H1 (cell line): ENCODE data around the gene GOLIM4. TPM values are rescaled to one million over a fixed set of nuclear protein-coding genes. Genes with fewer than 3 reads are reported as not detected.

Source experiments
- CTCF ChIA-PET: fragments of 300-600 bp; sonication (Branson Sonifier 250); formaldehyde crosslinking; loops from one replicate; lab custom pipeline; 2021; ENCODE audit not compliant: partially characterized antibody; lab: Charles Lee
- POLR2A ChIA-PET: fragments of 300-600 bp; sonication (Branson Sonifier 250); formaldehyde crosslinking; loops from one replicate; lab custom pipeline; 2021; ENCODE audit warnings: inconsistent platforms; ENCODE audit not compliant: partially characterized antibody; lab: Charles Lee
- DNase-seq, 2 experiments: peaks; one replicate each; pipeline versions ENCODE4 v3.0.0 to v3.0.0-alpha.2; 2010 to 2022; ENCODE audit warnings: low spot score in 2 of 2, low read depth in 1 of 2, mixed read lengths in 1 of 2
- FAIRE-seq: peaks from 2 replicates; lab custom pipeline; 2011; peaks lifted over from hg19 to GRCh38; lab: Jason Lieb, UNC
- H2AFZ ChIP-seq: 2 replicates; pipeline ENCODE4 v1.8.1; 2012; ENCODE audit warnings: low read length, inconsistent platforms
- H2AK5ac ChIP-seq: 2 replicates; pipeline ENCODE4 v1.6.1; 2013; ENCODE audit warnings: low read depth, low read length
- H2BK120ac ChIP-seq: replicated peaks from 2 replicates; pipeline ENCODE3; 2013; ENCODE audit warnings: low read depth, low read length, inconsistent platforms
- H2BK12ac ChIP-seq: 2 replicates; pipeline ENCODE4 v1.6.1; 2013; ENCODE audit warnings: low read depth, low read length
- H2BK15ac ChIP-seq: 2 replicates; pipeline ENCODE4 v1.6.1; 2013; ENCODE audit warnings: low read length
- H2BK20ac ChIP-seq: 2 replicates; pipeline ENCODE4 v1.6.1; 2013; ENCODE audit warnings: low read length
- H2BK5ac ChIP-seq: 2 replicates; pipeline ENCODE4 v1.6.1; 2013; ENCODE audit warnings: low read depth, low read length
- H3K14ac ChIP-seq: 2 replicates; pipeline ENCODE4 v1.6.1; 2013; ENCODE audit warnings: inconsistent platforms; ENCODE audit not compliant: insufficient read length
- H3K18ac ChIP-seq: 2 replicates; pipeline ENCODE4 v1.6.1; 2013; ENCODE audit warnings: low read length; ENCODE audit errors: extremely low read depth
- H3K23ac ChIP-seq: 2 replicates; pipeline ENCODE4 v1.6.1; 2013; ENCODE audit warnings: inconsistent platforms; ENCODE audit not compliant: insufficient read length
- H3K23me2 ChIP-seq: 2 replicates; pipeline ENCODE4 v1.6.1; 2013; ENCODE audit warnings: low read depth, low read length
- H3K27ac ChIP-seq: 2 replicates; pipeline ENCODE4 v1.6.1; 2011; ENCODE audit warnings: low read depth, low read length, inconsistent platforms
- H3K27me3 ChIP-seq, 4 experiments: replicated peaks in 1 of 4; 1 replicate in 1 of 4; 2 replicates in 3 of 4; pipeline versions ENCODE4 v1.6.1 to v1.8.1; 2011 to 2013; ENCODE audit warnings: low read length in 3 of 4, mild to moderate bottlenecking in 3 of 4, inconsistent platforms in 2 of 4, mixed read lengths in 2 of 4, moderate library complexity in 1 of 4; ENCODE audit not compliant: control insufficient read depth in 3 of 4, insufficient read depth in 3 of 4; ENCODE audit errors: extremely low read depth in 1 of 4
- H3K36me3 ChIP-seq, 4 experiments: 2 replicates each; pipeline versions ENCODE4 v1.6.1 to v1.8.1; 2011 to 2013; ENCODE audit warnings: mild to moderate bottlenecking in 4 of 4, low read length in 3 of 4, moderate library complexity in 2 of 4, control low read depth in 1 of 4, inconsistent platforms in 1 of 4; ENCODE audit not compliant: insufficient read depth in 4 of 4, control insufficient read depth in 2 of 4
- H3K4ac ChIP-seq: replicated peaks from 2 replicates; pipeline ENCODE3; 2013; ENCODE audit warnings: low read length, low read depth, mixed read lengths, inconsistent platforms; ENCODE audit not compliant: insufficient read length
- H3K4me1 ChIP-seq, 4 experiments: replicated peaks in 1 of 4; 1 replicate in 1 of 4; 2 replicates in 3 of 4; pipeline versions ENCODE4 v1.6.1 to v1.8.1; 2011 to 2013; ENCODE audit warnings: low read length in 3 of 4, inconsistent platforms in 2 of 4, mixed read lengths in 1 of 4; ENCODE audit not compliant: insufficient read depth in 4 of 4, control insufficient read depth in 3 of 4
- H3K4me2 ChIP-seq, 2 experiments: 2 replicates each; pipeline versions ENCODE4 v1.6.1 to v1.8.1; 2011 to 2013; ENCODE audit warnings: low read depth in 2 of 2, low read length in 2 of 2, control low read depth in 1 of 2, inconsistent platforms in 1 of 2, mild to moderate bottlenecking in 1 of 2; ENCODE audit not compliant: insufficient read depth in 1 of 2
- H3K4me3 ChIP-seq, 4 experiments: fragments of 200-600, 300-600 bp in 1 of 4; sonication (generic), shearing (Covaris generic), sonication (Bioruptor Twin) in 1 of 4; 2 replicates each; pipeline versions ENCODE4 v1.5.1 to v1.8.1; 2011 to 2016; ENCODE audit warnings: low read length in 4 of 4, low read depth in 3 of 4, control low read depth in 2 of 4, inconsistent platforms in 2 of 4, mild to moderate bottlenecking in 2 of 4, mixed read lengths in 1 of 4, moderate library complexity in 1 of 4; ENCODE audit not compliant: insufficient read depth in 2 of 4; ENCODE audit errors: extremely low read depth in 1 of 4
- H3K56ac ChIP-seq: replicated peaks from 2 replicates; pipeline ENCODE3; 2013; ENCODE audit warnings: low read depth, mild to moderate bottlenecking, mixed read lengths, low read length, inconsistent platforms; ENCODE audit not compliant: insufficient read length
- H3K79me1 ChIP-seq: 2 replicates; pipeline ENCODE4 v1.6.1; 2013; ENCODE audit warnings: low read depth, low read length, control low read depth
- H3K79me2 ChIP-seq, 2 experiments: 2 replicates each; pipeline versions ENCODE4 v1.6.1 to v1.8.1; 2012 to 2013; ENCODE audit warnings: low read length in 2 of 2, mild to moderate bottlenecking in 2 of 2, inconsistent platforms in 1 of 2; ENCODE audit not compliant: insufficient read depth in 2 of 2, control insufficient read depth in 1 of 2
- H3K9ac ChIP-seq, 4 experiments: replicated peaks in 1 of 4; 1 replicate in 1 of 4; 2 replicates in 3 of 4; pipeline versions ENCODE4 v1.6.1 to v1.8.1; 2011 to 2013; ENCODE audit warnings: low read depth in 3 of 4, low read length in 3 of 4, control low read depth in 2 of 4, mild to moderate bottlenecking in 2 of 4, moderate library complexity in 2 of 4, inconsistent platforms in 1 of 4; ENCODE audit errors: extremely low read depth in 1 of 4
- H3K9me3 ChIP-seq, 2 experiments: 2 replicates each; pipeline versions ENCODE4 v1.6.1 to v1.8.1; 2012 to 2013; ENCODE audit warnings: mild to moderate bottlenecking in 2 of 2, moderate library complexity in 2 of 2, control low read depth in 1 of 2, inconsistent platforms in 1 of 2, low read depth in 1 of 2, low read length in 1 of 2, mixed read lengths in 1 of 2; ENCODE audit not compliant: insufficient read depth in 2 of 2
- H4K20me1 ChIP-seq, 2 experiments: replicated peaks in 1 of 2; 2 replicates each; pipeline versions ENCODE3 to v1.8.1; 2011 to 2013; ENCODE audit warnings: inconsistent platforms in 2 of 2, low read length in 2 of 2, mild to moderate bottlenecking in 1 of 2; ENCODE audit not compliant: insufficient read depth in 2 of 2, control insufficient read depth in 1 of 2
- H4K5ac ChIP-seq: 2 replicates; pipeline ENCODE4 v1.6.1; 2013; ENCODE audit warnings: low read length, low read depth, mixed read lengths, inconsistent platforms; ENCODE audit not compliant: insufficient read length
- H4K8ac ChIP-seq: 2 replicates; pipeline ENCODE4 v1.8.0; 2013; ENCODE audit warnings: mild to moderate bottlenecking, moderate library complexity, low read length, inconsistent platforms; ENCODE audit not compliant: insufficient read depth; ENCODE audit errors: extremely low read depth
- H4K91ac ChIP-seq: replicated peaks from 2 replicates; pipeline ENCODE3; 2013; ENCODE audit warnings: low read length, mixed read lengths, inconsistent platforms; ENCODE audit not compliant: insufficient read length
- CBX8 ChIP-seq: fragments of 300-800, 300-1000 bp; sonication (generic); IDR thresholded peaks from 2 replicates; pipeline ENCODE4 v1.7.1; 2016; ENCODE audit warnings: low read depth, low read length, borderline replicate concordance
- CEBPB ChIP-seq: IDR thresholded peaks from 2 replicates; pipeline ENCODE4 v1.6.1; 2012; ENCODE audit warnings: low read depth, low read length
- E2F6 ChIP-seq: IDR thresholded peaks from 2 replicates; pipeline ENCODE4 v1.6.1; 2012; ENCODE audit warnings: inconsistent platforms
- FOSL1 ChIP-seq: IDR thresholded peaks from 2 replicates; pipeline ENCODE4 v1.6.1; 2011; ENCODE audit warnings: mild to moderate bottlenecking, low read depth, low read length, moderate library complexity; ENCODE audit not compliant: insufficient read depth
- GTF2F1 ChIP-seq: IDR thresholded peaks from 2 replicates; pipeline ENCODE4 v1.6.1; 2012; ENCODE audit warnings: low read depth, low read length, improper control_type of control experiment, borderline replicate concordance
- HDAC2 ChIP-seq, 2 experiments: fragments of 300-600 bp in 1 of 2; sonication (generic) in 1 of 2; IDR thresholded peaks; 2 replicates each; pipeline ENCODE4 v1.6.1; 2011 to 2012; ENCODE audit warnings: low read depth in 2 of 2, low read length in 2 of 2, mild to moderate bottlenecking in 2 of 2, moderate library complexity in 2 of 2, borderline replicate concordance in 1 of 2, inconsistent platforms in 1 of 2
- KDM1A ChIP-seq: fragments of 200-600, 300-600 bp; sonication (generic); IDR thresholded peaks from 2 replicates; pipeline ENCODE4 v1.7.1; 2016; ENCODE audit warnings: mild to moderate bottlenecking, low read length, borderline replicate concordance
- KDM5A ChIP-seq: fragments of 200-600 bp; IDR thresholded peaks from 2 replicates; pipeline ENCODE4 v1.7.1; 2012; ENCODE audit warnings: mild to moderate bottlenecking, low read length, inconsistent platforms, mixed read lengths
- MAFK ChIP-seq: IDR thresholded peaks from 2 replicates; pipeline ENCODE4 v1.6.1; 2012; ENCODE audit warnings: low read depth, mild to moderate bottlenecking, improper control_type of control experiment, low read length
- NRF1 ChIP-seq: IDR thresholded peaks from 2 replicates; pipeline ENCODE4 v1.6.1; 2011; ENCODE audit warnings: mild to moderate bottlenecking, low read depth, low read length, improper control_type of control experiment
- PHF8 ChIP-seq: fragments of 200-600 bp; sonication (generic); conservative IDR thresholded peaks from 2 replicates; pipeline ENCODE4 v1.7.1; 2012; ENCODE audit warnings: low read depth, mild to moderate bottlenecking, inconsistent platforms, low read length, moderate library complexity
- SP2 ChIP-seq: IDR thresholded peaks from 2 replicates; pipeline ENCODE4 v1.6.1; 2012; ENCODE audit warnings: mild to moderate bottlenecking, low read length, inconsistent platforms
- TAF1 ChIP-seq: IDR thresholded peaks from 2 replicates; pipeline ENCODE4 v1.6.1; 2011; ENCODE audit warnings: mild to moderate bottlenecking, low read depth, low read length
- TCF12 ChIP-seq: IDR thresholded peaks from 2 replicates; pipeline ENCODE4 v1.6.1; 2011; ENCODE audit warnings: low read depth, mild to moderate bottlenecking, low read length
- WGBS, 2 experiments: shearing (Covaris generic) in 1 of 2; methylation state at CpG; one replicate each; pipeline versions ENCODE4 v1.1.6 to v1.1.7; 2013 to 2015; ENCODE audit warnings: low lambda C conversion rate in 2 of 2, mixed read lengths in 2 of 2, inconsistent platforms in 1 of 2, low coverage in 1 of 2, missing lambda C conversion rate in 1 of 2; ENCODE audit not compliant: insufficient replicate concordance in 2 of 2, insufficient coverage in 1 of 2, insufficient read length in 1 of 2; ENCODE audit errors: extremely low coverage in 1 of 2, missing lambda C conversion rate in 1 of 2; 5-methylcytosine and 5-hydroxymethylcytosine counted together
- polyA plus RNA-seq, 7 experiments: library from polyadenylated mRNA; depleted of rRNA in 3 of 7; stranded (reverse) in 5 of 7; unstranded in 2 of 7; fragments of >200 nt in 5 of 7; fragments of 200-250 nt in 2 of 7; gene quantifications; 1 replicate in 5 of 7; 2 replicates in 1 of 7; 4 replicates in 1 of 7; pipeline versions ENCODE4 v1.2.1 to v1.2.3, GENCODE V29; 2011 to 2013; ENCODE audit warnings: missing spikeins in 2 of 7, mixed read lengths in 2 of 7
- total RNA-seq: library from RNA; stranded (reverse); fragmentation: NEBNext Ultra II Directional; extraction: Animal tissue kit (Norgen Biotek cat#: 25700); gene quantifications from 2 replicates; pipeline ENCODE4 v1.2.1, GENCODE V29; 2021

The GOLIM4 gene
- total and polyA plus RNA-seq, 2 of the 8 experiments (the other 6 are each of a cell fraction or from before 2014, with no cell fraction given), result 5.6 to 29.7 TPM

- H3K9ac ChIP-seq, result no peak overlapping the region
- no peak overlapping the region for H2BK5ac ChIP-seq
- no peak overlapping the region for H3K4ac ChIP-seq
- no peaks in the 10 kb centered on the region for H3K23me2 ChIP-seq
- H2BK12ac ChIP-seq, result no peak overlapping the region
- H3K4me2 ChIP-seq, result no peak overlapping the region
- FAIRE-seq (no peak), DNase-seq (no peak)
- H3K4me1 ChIP-seq, result peaks cover 0 to 2% (median 2%) of the 10 kb centered on the region in 4 experiments; a peak in 3 of 7 replicates
- no peak overlapping the region for H3K14ac ChIP-seq
- H3K18ac ChIP-seq, result no peak overlapping the region
- H4K20me1 ChIP-seq, result no peaks in the 10 kb centered on the region
- no peak overlapping the region for H2BK120ac ChIP-seq
- CTCF ChIA-PET, result interaction anchor here (0.8 kb wide), 1 partner anchor 55 kb away, joined by 3 read pairs; no protein-coding TSS in a partner anchor
- H3K27me3 ChIP-seq, result no peaks in the 10 kb centered on the region
- H2AK5ac ChIP-seq, result no peak overlapping the region
- no peak overlapping the region for H2BK15ac ChIP-seq
- no peak overlapping the region for H3K27ac ChIP-seq
- no peak overlapping the region for H4K8ac ChIP-seq
- no peaks in the 10 kb centered on the region for H3K79me1 ChIP-seq
- H2AFZ ChIP-seq, result no peak overlapping the region
- no peaks in the 10 kb centered on the region; a peak in 1 of 4 replicates for H3K9me3 ChIP-seq
- H4K91ac ChIP-seq, result no peak overlapping the region
- no peak overlapping the region for H3K56ac ChIP-seq
- no peak overlapping the region for H2BK20ac ChIP-seq
- POLR2A ChIA-PET, result no interaction called here
- no peak overlapping the region for H3K4me3 ChIP-seq
- H3K23ac ChIP-seq, result no peak overlapping the region
- no peaks in the 10 kb centered on the region for H3K79me2 ChIP-seq
- WGBS, 2 experiments, result 89% methylated on average over 2 of the region's 2 CpGs; no CpG with 5 or more reads in 1 of the 2 experiments
- no peak overlapping the region for H4K5ac ChIP-seq
- H3K36me3 ChIP-seq, result peaks cover 0 to 10% (median 4%) of the 10 kb centered on the region in 4 experiments; a peak in 3 of 8 replicates
- TF ChIP-seq CBX8, result no peak
- no peak for TF ChIP-seq PHF8
- TF ChIP-seq TAF1, result no peak
- TF ChIP-seq NRF1, result no peak
- TF ChIP-seq KDM5A, result no peak
- TF ChIP-seq HDAC2 (IDR thresholded peaks at IDR 0.05; ENCODE audit: borderline replicate concordance in 1 of 2, low read depth in 2 of 2, low read length in 2 of 2), result no peak
- no peak for TF ChIP-seq KDM1A
- no peak for TF ChIP-seq MAFK
- no peak for TF ChIP-seq E2F6
- no peak for TF ChIP-seq FOSL1
- no peak for TF ChIP-seq CEBPB
- no peak for TF ChIP-seq TCF12
- TF ChIP-seq GTF2F1, result no peak
- TF ChIP-seq SP2, result no peak
Observed at GRCh38 chr3:168006584-168006983, 89.1 kb downstream of the GOLIM4 start.
